GM23248 (cell line): ENCODE results near the gene ZC2HC1C.

ENCODE experiments used
- EZH2 ChIP-seq: fragments of 200-600 bp; sonication (generic); IDR thresholded peaks from 2 replicates; pipeline ENCODE4 v1.6.1; 2018; ENCODE audit warnings: antibody characterized with exemption, mild to moderate bottlenecking; ENCODE audit not compliant: insufficient read depth, poor library complexity, severe bottlenecking
- EZH2phosphoT487 ChIP-seq: fragments of 200-600 bp; sonication (generic); IDR thresholded peaks from 2 replicates; pipeline ENCODE4 v1.6.1; 2018; ENCODE audit warnings: antibody characterized with exemption, moderate library complexity, mild to moderate bottlenecking, low read depth; ENCODE audit not compliant: insufficient read depth

DNA sequence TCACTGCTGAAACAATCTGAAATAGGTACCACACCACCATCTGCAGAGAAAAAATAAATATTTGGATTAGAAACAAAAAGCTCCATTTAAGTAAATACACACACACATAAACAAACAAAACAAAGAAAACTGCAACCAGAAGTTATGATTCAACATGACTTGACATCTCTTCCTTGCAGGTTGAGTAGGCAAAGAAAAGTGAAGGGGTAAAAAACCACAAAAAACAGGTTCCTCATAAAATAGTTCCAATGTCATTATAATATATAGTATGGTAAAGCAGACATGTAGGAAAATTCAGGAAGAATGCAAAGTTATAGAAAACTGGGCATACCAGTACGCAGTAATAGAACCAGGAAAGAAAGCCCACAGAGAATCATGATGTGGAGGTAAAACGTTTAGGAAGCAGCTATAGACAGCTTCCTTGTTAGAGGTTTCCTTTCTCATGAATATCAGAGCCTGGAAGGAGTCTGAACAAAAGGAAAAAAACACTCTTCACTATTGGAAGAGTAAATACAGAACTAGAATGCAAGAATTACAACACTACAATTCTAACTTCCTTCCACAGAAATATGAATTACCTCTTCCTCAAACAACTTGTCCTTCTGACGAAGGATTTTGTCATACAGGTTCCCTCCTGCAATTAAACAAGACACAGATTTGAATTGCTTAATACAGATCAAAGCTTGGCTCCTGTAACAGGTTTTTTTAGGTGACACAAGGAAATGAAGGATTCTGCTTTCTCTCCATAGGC lies 51.3 kb downstream of the ZC2HC1C start:
- TF ChIP-seq EZH2 (no peak), EZH2phosphoT487 (no peak)
